ENCODE measurements around the gene SIGLEC10.

SIGLEC10 gene

GRCh38 chr19:51392701-51393100 is 24.7 kb downstream of the SIGLEC10 start:
- no peak for DNase-seq

- no peak for DNase-seq
Measured at GRCh38 chr19:51391073-51391611, 26.3 kb downstream of the SIGLEC10 start.

DNA sequence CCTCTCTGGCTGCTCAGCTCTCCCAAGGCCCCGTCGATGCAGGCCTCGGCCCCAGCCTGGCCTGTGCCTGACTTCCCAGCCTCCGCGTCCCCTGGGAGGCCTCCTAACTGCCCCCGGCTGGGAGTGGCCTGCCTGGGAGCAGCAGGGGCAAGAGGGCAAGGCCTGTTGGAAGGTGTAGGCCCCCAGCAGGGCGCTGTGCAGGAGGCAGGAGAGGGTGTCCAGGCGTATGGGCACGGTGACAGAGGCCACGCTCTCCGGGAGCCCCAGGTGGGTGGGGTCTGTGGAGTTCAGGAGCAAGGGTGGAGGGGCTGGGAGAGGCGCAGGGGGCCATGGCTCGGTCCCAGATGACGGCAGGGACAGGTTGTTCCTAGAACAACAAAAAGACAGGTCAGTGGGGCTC is 28.3 kb downstream of the SIGLEC10 start:
- no peak for DNase-seq

DNA sequence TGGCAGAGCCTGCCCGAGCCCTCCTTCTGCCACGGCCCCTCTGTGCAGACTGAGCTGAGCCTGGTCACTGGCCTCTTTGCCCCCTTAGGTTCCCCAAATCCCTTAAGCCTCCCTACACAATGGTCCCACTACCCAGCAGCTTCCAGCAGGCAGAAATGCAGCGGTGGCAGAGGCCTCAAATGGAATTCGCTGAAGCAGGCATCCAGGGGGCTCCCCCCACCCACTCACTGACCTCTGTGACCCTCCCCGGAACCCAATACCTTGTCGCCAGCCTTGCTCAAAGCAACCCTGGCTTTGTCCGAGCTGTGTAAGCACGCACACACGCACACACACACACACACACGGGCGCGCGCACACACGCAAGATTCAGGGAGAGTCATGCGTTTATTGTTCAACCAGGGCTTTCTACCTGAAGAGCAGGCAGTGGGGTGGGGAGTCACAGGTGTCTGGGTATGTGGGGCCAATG is 29.5 kb downstream of the SIGLEC10 start, which contains the start of gene LIM2:
TSS of gene LIM2 (minus strand) at position 51 of the 466 bp plus-strand sequence. CDS start 531 bp downstream, outside the sequence.
- no peak for DNase-seq

DNA sequence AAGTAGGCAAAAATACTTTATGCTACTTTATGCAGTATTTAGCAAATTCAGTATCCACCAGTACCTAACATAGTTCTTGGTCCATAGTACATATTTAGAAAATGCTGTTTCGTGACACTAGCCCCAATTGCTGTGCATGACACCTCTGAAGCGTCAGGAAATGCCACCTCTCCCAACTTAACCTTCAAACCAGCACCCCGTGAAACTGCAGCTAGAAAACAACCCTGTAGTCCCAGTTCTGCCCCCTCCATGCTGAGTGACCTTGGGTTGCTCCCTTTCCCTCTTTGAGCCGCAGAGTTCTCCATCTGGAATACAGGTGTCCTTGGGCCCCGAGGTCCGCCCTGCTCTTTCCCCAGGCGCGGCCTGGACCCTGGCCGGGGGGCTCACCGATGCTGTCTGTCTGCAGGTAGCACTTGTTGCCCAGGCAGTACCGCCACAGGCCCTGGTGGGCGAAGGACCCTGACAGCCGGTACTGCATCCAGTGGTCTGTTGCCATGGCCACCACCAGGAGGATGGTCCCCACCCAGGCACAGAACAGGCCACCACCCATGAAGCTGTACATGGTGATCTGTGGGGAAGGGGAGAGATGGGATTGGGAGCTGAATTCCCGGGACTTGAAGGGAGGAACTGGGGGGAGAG is 30.4 kb downstream of the SIGLEC10 start:
- no peak for DNase-seq

GRCh38 chr19:51382004-51382403 is 35.4 kb downstream of the SIGLEC10 start:
- DNase-seq, result no peak

GRCh38 chr19:51380379-51380778 is 37.1 kb downstream of the SIGLEC10 start:
- DNase-seq, result no peak

- no peak for DNase-seq
Measured at GRCh38 chr19:51377422-51377821, 40.0 kb downstream of the SIGLEC10 start.

DNA sequence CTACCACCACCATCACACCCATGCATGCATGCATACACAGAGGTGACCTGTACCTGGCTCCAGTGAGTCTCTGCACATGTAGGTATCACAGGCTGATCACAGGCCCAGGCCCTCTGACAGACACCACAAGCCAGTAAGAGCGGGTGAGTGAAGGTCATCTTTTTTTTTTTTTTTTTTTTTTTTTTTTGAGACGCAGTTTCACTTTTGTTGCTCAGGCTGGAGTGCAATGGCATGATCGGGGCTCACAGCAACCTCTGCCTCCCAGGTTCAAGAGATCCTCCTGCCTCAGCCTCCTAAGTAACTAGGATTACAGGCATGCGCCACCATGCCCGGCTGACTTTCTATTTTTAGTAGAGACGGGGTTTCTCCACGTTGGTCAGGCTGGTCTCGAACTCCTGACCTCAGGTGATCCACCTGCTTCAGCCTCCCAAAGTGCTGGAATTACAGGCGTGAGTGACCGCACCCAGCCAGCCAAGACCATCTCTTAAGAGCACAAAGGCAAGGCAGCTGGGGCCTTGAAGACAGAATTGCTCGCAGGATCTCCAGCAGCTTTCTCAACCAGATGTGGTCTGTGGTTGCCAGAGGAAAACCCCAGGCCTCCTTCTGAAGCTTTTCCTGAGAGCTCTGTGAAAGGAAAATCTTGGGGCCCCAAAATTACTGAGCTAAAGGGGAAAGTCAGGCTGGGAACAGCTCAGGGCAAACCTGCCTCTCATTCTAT is 41.8 kb downstream of the SIGLEC10 start:
- DNase-seq, result no peak

DNA sequence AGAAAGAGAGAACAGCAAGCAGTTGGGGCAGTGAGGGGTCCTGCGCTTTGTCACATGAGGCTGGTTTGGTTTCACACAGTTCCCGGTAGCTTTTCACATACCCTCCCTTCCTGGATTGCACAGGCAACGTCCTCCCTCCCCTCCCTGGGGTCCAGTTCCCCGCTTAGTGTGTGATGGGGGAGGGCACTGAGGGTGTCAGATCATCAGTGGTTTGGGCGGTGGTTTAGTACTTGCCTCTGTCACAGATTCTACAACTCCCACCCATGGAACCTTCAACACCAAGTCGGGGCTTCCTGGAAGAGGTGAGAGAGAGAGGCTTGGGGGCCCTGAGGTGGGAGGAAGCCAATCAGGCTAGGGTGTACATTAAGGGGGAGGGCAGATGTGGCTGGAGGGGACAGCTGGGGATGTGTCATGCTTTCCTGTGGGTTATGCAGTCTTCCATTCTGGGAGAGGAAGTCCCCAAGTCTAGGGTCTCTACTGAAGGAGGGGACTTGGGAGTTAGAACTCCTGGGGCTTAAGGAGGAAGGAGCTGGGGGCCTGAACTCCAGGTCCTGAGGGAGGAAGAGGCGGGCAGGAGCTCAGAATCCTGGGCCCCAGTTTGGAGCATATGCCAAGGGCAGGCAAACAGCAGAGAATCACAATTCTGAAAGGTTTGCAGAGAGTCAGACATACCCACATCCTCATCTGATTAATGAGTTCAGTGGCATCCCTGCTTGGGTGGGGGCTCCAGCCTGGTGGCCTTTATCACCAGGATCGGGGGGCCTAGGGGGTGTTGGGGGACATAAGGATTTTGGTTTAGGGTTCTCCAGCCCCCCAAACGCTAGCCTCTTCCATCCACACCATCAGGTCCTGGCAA is 44.6 kb downstream of the SIGLEC10 start, which contains the start of gene NKG7:
TSS of gene NKG7 (minus strand) at position 6 of the 856 bp plus-strand sequence. CDS start 119 bp downstream, outside the sequence.
- DNase-seq, result no peak

GRCh38 chr19:51372021-51372648 is 45.3 kb downstream of the SIGLEC10 start:
- DNase-seq, result no peak

- no peak for DNase-seq
Measured at GRCh38 chr19:51371186-51371690, 46.2 kb downstream of the SIGLEC10 start.

DNA sequence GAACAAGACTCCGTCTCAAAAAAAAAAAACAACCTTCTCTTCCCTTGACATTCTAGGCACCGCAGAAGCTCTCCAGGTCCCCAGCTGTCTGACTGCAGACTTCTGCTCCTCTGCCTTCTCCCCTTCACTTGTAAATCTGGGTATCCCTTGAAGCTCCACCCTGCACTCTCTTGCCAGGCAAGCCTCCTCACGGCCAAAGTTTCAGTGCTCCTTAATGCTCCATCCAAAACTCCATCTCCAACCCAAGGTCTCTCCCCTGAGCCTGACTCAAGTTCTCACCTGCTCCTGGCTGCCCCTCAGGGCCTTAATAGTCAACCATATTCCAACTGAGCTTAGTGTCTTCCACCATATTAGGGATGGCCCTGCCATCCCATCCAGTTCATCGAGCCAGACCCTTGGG is 47.2 kb downstream of the SIGLEC10 start:
- DNase-seq, result no peak

- no peak for DNase-seq
Measured at GRCh38 chr19:51368366-51369282, 48.8 kb downstream of the SIGLEC10 start, which contains the start of gene CLDND2. TSS of gene CLDND2 (minus strand) at chr19:51369003. CDS start at chr19:51368577, 426 bp downstream.

- DNase-seq, result peak; percentile 87
Measured at GRCh38 chr19:51367565-51368365, 49.7 kb downstream of the SIGLEC10 start.

DNA sequence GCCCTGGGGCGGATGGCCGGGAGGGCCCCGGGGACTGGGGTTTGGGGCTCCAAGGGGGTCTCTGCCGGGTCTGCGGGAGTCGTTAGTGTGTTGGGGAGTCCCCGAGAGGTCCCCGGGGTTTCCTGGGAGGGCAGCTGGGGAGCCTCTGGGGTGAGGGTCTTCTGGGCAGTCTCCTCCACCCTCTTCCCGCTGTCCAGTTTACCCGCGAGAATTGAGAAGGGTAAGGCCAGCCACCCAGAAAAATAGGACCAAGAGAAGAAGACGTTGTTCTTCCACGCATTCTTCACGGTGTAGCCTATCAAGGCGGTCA is 50.2 kb downstream of the SIGLEC10 start:
- DNase-seq, result no peak

GRCh38 chr19:51366389-51367254 is 50.8 kb downstream of the SIGLEC10 start:
- DNase-seq, result peak; percentile 95

DNA sequence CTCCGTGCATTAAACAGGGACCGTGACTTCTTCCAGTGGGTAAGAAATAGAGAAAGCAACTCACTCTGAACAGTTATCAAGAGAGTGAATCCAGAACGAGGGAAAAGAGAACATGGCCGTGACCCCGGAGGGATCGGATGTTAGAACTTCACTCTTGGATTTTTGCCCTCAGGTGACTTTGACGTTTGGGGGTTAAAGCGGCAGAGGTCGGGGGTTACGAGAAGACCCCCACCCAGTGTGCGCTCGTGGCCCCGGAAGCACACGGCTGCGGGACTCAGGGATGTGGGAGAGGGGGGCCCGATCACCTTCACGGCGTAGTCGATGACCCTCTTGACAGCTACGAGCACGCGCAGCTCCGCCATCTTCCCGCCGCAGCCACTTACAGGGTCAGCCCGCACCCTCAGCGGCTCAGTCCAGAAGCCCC is 51.5 kb downstream of the SIGLEC10 start, which contains the start of gene ETFB:
TSS of gene ETFB (minus strand) at position 424 of the 424 bp plus-strand sequence. CDS start at position 362, 62 bp downstream.
- DNase-seq, result no peak
